ENCODE data around the gene PRDM16.

Gene PRDM16

DNA sequence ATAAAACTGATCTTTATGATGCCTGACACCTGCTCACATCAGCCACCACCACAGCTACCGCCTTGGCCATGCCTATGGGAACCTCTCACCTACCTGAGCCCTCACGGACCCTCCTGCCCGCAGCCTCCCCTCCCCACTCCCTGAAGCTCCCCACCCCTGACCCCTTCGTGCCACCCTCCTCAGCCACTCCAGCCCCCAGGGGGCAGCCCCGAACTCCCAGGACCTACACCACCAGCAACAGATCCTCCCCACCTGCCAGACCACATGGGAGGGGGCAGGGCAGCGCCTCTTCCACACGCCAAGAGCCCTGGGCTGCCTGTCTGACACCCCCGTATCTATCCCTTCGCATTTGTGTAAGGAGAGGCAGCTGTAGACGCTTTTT lies 371.3 kb downstream of the PRDM16 start:
- Histone ChIP-seq H4K20me1 (ENCODE audit: insufficient read depth, low read length) (no peaks in the 10 kb centered on the region), H3K9me2 (replicated peaks; ENCODE audit: insufficient read depth, low read length) (no peaks in the 10 kb centered on the region), H3K9ac (ENCODE audit: low read length) (no peak overlapping the region), H3K4me2 (ENCODE audit: low read depth, low read length) (no peak overlapping the region), H3K27me3 (replicated peaks; ENCODE audit: insufficient read depth, low read length) (peaks cover 96% of the 10 kb centered on the region), H3K27ac (ENCODE audit: low read length) (no peak overlapping the region), H3K4me3 (ENCODE audit: low read length) (no peak overlapping the region), H3K4me1 (ENCODE audit: low read length) (no peaks in the 10 kb centered on the region), H2AFZ (ENCODE audit: low read length) (no peak overlapping the region), H3K79me2 (ENCODE audit: low read length) (no peaks in the 10 kb centered on the region), H3K36me3 (replicated peaks; ENCODE audit: insufficient read depth, low read length) (no peaks in the 10 kb centered on the region), H3F3A (ENCODE audit: insufficient read depth, low read length) (no peaks in the 10 kb centered on the region), H3K9me3 (replicated peaks; ENCODE audit: insufficient read depth, low read length) (no peaks in the 10 kb centered on the region)
- no peak for TF ChIP-seq EZH2 (optimal IDR thresholded peaks at IDR 0.05; ENCODE audit: low read depth, low read length)
- no peak for TF ChIP-seq EZH2phosphoT487 (IDR thresholded peaks at IDR 0.05; ENCODE audit: low read length)
- TF ChIP-seq, protein P1, sequence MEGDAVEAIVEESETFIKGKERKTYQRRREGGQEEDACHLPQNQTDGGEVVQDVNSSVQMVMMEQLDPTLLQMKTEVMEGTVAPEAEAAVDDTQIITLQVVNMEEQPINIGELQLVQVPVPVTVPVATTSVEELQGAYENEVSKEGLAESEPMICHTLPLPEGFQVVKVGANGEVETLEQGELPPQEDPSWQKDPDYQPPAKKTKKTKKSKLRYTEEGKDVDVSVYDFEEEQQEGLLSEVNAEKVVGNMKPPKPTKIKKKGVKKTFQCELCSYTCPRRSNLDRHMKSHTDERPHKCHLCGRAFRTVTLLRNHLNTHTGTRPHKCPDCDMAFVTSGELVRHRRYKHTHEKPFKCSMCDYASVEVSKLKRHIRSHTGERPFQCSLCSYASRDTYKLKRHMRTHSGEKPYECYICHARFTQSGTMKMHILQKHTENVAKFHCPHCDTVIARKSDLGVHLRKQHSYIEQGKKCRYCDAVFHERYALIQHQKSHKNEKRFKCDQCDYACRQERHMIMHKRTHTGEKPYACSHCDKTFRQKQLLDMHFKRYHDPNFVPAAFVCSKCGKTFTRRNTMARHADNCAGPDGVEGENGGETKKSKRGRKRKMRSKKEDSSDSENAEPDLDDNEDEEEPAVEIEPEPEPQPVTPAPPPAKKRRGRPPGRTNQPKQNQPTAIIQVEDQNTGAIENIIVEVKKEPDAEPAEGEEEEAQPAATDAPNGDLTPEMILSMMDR (IDR thresholded peaks at IDR 0.05; ENCODE audit: low read length) = no peak
- DNase-seq = no peak

- Histone ChIP-seq H3K4me3 (ENCODE audit: low read length) (no peak overlapping the region), H3K36me3 (replicated peaks; ENCODE audit: insufficient read depth, low read length) (no peaks in the 10 kb centered on the region), H3K9me2 (replicated peaks; ENCODE audit: insufficient read depth, low read length) (no peaks in the 10 kb centered on the region), H2AFZ (ENCODE audit: low read length) (no peak overlapping the region), H3F3A (ENCODE audit: insufficient read depth, low read length) (no peaks in the 10 kb centered on the region), H4K20me1 (ENCODE audit: insufficient read depth, low read length) (no peaks in the 10 kb centered on the region), H3K79me2 (ENCODE audit: low read length) (no peaks in the 10 kb centered on the region), H3K9ac (ENCODE audit: low read length) (no peak overlapping the region), H3K9me3 (replicated peaks; ENCODE audit: insufficient read depth, low read length) (no peaks in the 10 kb centered on the region), H3K4me2 (ENCODE audit: low read depth, low read length) (no peak overlapping the region), H3K27ac (ENCODE audit: low read length) (no peak overlapping the region), H3K27me3 (replicated peaks; ENCODE audit: insufficient read depth, low read length) (peaks cover 96% of the 10 kb centered on the region), H3K4me1 (ENCODE audit: low read length) (no peaks in the 10 kb centered on the region)
- DNase-seq = no peak
- TF ChIP-seq EZH2phosphoT487 (IDR thresholded peaks at IDR 0.05; ENCODE audit: low read length) (no peak), EZH2 (optimal IDR thresholded peaks at IDR 0.05; ENCODE audit: low read depth, low read length) (no peak)
- TF ChIP-seq, protein P1 (IDR thresholded peaks at IDR 0.05; ENCODE audit: low read length) = no peak
These were observed 371.9 kb downstream of the PRDM16 start for GRCh38 chr1:3440711-3441409.

DNA sequence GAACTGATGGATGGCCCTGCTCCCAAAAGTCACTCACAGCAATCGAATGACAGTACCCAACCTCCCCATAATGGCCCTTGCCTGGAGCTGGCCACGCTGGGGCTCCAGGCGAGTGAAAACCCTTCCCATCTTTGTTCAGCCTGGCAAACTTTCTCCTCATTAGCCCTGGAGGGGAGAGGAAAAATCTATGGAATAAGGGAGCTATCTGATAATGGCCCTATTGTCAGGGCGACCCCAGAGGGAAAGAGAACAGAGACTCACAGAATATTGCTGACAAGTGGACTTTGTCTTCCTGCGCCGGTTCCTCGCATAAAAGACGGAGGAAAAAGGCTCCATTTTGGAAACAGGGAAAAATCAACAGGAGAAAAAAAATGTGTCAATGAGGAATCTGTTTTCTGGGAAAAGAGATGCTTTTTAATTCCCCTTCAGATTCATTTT lies 372.4 kb downstream of the PRDM16 start:
- H3K9me2 ChIP-seq (replicated peaks; ENCODE audit: insufficient read depth, low read length) = no peaks in the 10 kb centered on the region
- H4K20me1 ChIP-seq (ENCODE audit: insufficient read depth, low read length) = no peaks in the 10 kb centered on the region
- H3K4me3 ChIP-seq (ENCODE audit: low read length) = no peak overlapping the region
- peaks cover 96% of the 10 kb centered on the region for H3K27me3 ChIP-seq (replicated peaks; ENCODE audit: insufficient read depth, low read length)
- H3F3A ChIP-seq (ENCODE audit: insufficient read depth, low read length) = no peaks in the 10 kb centered on the region
- no peak overlapping the region for H3K4me2 ChIP-seq (ENCODE audit: low read depth, low read length)
- no peak overlapping the region for H3K9ac ChIP-seq (ENCODE audit: low read length)
- H3K27ac ChIP-seq (ENCODE audit: low read length) = no peak overlapping the region
- TF ChIP-seq EZH2phosphoT487 (IDR thresholded peaks at IDR 0.05; ENCODE audit: low read length) (no peak; the same call in 1 of the 2 replicates), EZH2 (optimal IDR thresholded peaks at IDR 0.05; ENCODE audit: low read depth, low read length) (no peak)
- TF ChIP-seq, protein P1 (IDR thresholded peaks at IDR 0.05; ENCODE audit: low read length) = no peak
- no peaks in the 10 kb centered on the region for H3K4me1 ChIP-seq (ENCODE audit: low read length)
- H2AFZ ChIP-seq (ENCODE audit: low read length) = no peak overlapping the region
- DNase-seq = no peak
- H3K9me3 ChIP-seq (replicated peaks; ENCODE audit: insufficient read depth, low read length) = no peaks in the 10 kb centered on the region
- no peaks in the 10 kb centered on the region for H3K79me2 ChIP-seq (ENCODE audit: low read length)
- no peaks in the 10 kb centered on the region for H3K36me3 ChIP-seq (replicated peaks; ENCODE audit: insufficient read depth, low read length)
